ENCODE results near the gene CYSRT1. TPM values are rescaled to one million over a fixed set of nuclear protein-coding genes. Genes with fewer than 3 reads are reported as not detected.

The CYSRT1 gene
- total RNA-seq, 1 donor from 2014 or later: 0.59 TPM

DNA sequence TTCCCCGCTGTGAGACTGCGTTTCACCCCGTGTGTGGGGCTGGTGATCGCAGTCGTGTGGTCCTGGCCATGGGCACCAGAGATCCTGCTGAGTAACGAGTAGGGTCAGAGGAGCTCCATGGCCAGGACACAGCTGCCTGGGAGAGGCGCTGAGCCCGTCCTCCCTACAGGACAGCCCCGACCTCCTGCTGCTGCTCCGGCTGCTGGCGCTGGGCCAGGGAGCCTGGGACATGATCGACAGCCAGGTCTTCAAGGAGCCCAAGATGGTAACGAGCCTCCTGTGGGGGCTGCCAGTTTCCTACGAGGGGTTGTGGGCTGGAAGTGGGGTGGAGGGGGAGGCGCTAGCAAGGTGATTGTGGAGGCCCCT lies 41.2 kb downstream of the CYSRT1 start:
- TF ChIP-seq, protein P1, sequence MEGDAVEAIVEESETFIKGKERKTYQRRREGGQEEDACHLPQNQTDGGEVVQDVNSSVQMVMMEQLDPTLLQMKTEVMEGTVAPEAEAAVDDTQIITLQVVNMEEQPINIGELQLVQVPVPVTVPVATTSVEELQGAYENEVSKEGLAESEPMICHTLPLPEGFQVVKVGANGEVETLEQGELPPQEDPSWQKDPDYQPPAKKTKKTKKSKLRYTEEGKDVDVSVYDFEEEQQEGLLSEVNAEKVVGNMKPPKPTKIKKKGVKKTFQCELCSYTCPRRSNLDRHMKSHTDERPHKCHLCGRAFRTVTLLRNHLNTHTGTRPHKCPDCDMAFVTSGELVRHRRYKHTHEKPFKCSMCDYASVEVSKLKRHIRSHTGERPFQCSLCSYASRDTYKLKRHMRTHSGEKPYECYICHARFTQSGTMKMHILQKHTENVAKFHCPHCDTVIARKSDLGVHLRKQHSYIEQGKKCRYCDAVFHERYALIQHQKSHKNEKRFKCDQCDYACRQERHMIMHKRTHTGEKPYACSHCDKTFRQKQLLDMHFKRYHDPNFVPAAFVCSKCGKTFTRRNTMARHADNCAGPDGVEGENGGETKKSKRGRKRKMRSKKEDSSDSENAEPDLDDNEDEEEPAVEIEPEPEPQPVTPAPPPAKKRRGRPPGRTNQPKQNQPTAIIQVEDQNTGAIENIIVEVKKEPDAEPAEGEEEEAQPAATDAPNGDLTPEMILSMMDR (IDR thresholded peaks at IDR 0.05): no peak
- peaks cover 63% of the 10 kb centered on the region for H3K36me3 ChIP-seq
- H3K27me3 ChIP-seq (ENCODE audit: low read depth): no peaks in the 10 kb centered on the region
- no peak overlapping the region for H3K4me3 ChIP-seq
- no peaks in the 10 kb centered on the region for H3K9me3 ChIP-seq
- ATAC-seq (no peak), DNase-seq (no peak)
- H3K27ac ChIP-seq: no peak overlapping the region
- intact Hi-C loops (cut with DNase I): no loop called here
- H3K4me1 ChIP-seq: peaks cover 38% of the 10 kb centered on the region

DNA sequence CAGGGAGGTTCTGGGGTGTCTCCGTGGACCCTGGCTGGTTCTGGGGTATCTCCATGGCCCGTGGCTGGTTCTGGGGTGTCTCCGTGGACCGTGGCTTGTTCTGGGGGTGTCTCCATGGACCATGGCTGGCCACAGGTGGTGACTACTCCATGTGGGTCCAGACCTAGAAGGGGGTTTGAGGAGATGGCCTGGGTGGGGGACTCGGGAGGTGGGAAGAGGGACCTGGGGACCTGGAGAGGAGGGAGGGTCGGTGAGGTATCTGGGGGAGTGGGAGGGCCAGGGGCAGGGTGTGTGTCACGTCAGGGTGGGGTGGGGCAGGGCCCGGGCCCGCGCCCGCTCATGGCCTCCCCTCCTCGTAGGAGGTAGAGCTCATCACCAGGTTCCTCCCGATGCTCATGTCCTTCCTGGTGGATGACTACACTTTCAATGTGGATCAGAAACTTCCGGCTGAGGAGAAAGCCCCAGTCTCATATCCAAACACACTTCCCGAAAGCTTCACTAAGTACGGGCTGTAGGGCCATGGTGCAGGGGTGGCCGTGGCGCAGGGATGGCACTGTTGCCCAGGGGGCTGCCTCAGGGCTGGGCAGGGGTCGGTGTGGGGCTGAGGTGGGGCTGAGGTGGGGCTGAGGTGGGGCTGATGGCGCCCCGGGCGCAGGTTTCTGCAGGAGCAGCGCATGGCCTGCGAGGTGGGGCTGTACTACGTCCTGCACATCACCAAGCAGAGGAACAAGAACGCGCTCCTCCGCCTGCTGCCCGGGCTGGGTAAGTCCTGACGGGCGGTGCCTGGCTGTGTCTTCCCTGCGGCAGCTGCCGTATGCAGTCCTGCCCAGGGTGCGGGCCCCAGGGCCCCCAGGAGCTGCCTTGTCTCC lies 41.8 kb downstream of the CYSRT1 start:
- H3K9me3 ChIP-seq: no peaks in the 10 kb centered on the region
- H3K4me3 ChIP-seq: no peak overlapping the region
- no peaks in the 10 kb centered on the region for H3K27me3 ChIP-seq (ENCODE audit: low read depth)
- intact Hi-C loops (cut with DNase I): no loop called here
- peaks cover 67% of the 10 kb centered on the region for H3K36me3 ChIP-seq
- peaks cover 41% of the 10 kb centered on the region for H3K4me1 ChIP-seq
- DNase-seq (peak; percentile 43), ATAC-seq (no peak)
- TF ChIP-seq, protein P1 (IDR thresholded peaks at IDR 0.05): no peak
- H3K27ac ChIP-seq: no peak overlapping the region

DNA sequence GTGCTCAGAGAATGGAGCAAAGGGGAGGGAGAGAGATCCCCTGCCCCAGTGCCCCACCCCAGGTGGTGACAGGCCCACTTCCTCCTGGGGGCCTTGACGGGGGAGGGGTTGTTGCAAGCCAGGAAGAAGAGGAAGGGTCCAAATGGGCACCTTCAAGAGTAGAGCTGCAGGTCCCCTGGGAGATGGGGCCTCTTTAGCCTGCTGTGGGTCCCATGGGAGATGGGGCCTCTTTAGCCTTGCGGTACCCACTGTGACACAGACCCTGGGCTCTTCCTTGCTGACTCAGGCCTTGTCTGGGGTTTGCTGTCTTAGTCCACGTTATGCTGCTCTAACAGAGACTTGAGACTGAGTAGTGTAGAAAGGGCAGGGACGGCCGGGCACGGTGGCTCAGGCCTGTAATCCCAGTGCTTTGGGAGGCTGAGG lies 43.0 kb downstream of the CYSRT1 start:
- H3K4me1 ChIP-seq: peaks cover 41% of the 10 kb centered on the region
- H3K27me3 ChIP-seq (ENCODE audit: low read depth): no peaks in the 10 kb centered on the region
- ATAC-seq (no peak), DNase-seq (no peak)
- H3K36me3 ChIP-seq: peaks cover 78% of the 10 kb centered on the region
- intact Hi-C loops (cut with DNase I): no loop called here
- no peak overlapping the region for H3K4me3 ChIP-seq
- H3K9me3 ChIP-seq: no peaks in the 10 kb centered on the region
- TF ChIP-seq, protein P1 (IDR thresholded peaks at IDR 0.05): no peak
- H3K27ac ChIP-seq: peak overlapping the region; percentile 70

DNA sequence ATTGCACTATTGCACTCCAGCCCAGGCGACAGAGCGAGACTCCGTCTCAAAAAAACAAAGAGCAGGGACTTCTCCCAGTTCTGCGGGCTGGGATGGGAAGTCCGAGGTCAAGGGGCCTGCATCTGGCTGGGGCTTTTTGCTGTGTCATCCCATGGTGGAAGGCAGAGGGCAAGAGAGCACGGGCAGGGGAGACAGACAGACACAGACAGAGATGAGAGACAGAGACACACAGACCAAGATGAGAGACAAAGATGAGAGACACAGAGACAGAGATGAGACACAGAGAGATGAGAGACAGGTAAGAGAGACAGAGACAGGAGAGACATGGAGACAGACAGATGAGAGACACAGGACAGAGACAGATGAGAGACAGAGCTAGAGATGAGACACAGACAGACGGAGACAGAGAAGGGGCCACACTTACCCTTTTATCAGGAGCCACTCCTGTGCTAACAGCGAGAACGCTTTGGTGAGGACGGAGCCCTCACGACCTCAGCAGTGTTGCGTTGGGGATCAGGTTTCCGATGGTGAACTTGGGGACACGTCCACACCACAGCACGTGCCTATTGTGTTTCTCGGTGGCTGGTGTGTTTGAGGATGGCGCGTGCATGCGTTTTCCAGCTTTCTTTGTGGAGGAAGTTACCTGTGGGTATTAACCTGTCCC lies 43.7 kb downstream of the CYSRT1 start:
- no peak for DNase-seq
- Histone ChIP-seq H3K36me3 (peaks cover 80% of the 10 kb centered on the region), H3K4me1 (peaks cover 41% of the 10 kb centered on the region), H3K4me3 (peak overlapping the region; percentile 15), H3K27ac (peak overlapping the region; percentile 70), H3K9me3 (no peaks in the 10 kb centered on the region), H3K27me3 (ENCODE audit: low read depth) (no peaks in the 10 kb centered on the region)
- intact Hi-C loops (cut with DNase I): no loop called here
- TF ChIP-seq, protein P1 (IDR thresholded peaks at IDR 0.05): no peak
- peak; percentile 3 to 15 for ATAC-seq

DNA sequence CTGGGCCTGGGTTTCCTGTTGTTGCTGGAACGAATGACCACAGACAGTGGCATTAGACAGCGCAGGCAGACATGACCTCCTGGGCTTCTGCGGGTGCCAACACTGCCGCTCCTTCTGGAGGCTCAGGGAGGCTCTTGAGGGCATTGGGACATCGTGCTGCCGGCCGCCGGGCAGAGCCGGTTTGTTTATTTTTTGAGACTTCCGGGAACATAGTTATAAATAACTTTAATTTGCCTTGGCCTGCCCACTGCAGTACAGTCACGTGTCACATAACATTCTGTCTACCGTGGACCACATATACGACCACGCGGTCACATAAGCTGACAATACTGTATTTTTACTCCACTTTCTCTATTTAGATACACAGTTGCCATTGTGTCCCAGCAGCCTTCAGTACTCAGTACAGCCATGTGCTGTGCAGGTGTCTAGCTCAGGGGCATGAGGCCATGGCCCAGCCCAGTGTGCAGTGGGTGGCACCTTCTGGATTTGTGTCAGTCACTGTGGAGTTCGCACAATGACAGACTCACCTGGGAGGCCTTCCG lies 44.3 kb downstream of the CYSRT1 start:
- Histone ChIP-seq H3K4me1 (peaks cover 41% of the 10 kb centered on the region), H3K27me3 (ENCODE audit: low read depth) (no peaks in the 10 kb centered on the region), H3K36me3 (peaks cover 74% of the 10 kb centered on the region), H3K9me3 (no peaks in the 10 kb centered on the region), H3K4me3 (peak overlapping the region; percentile 15), H3K27ac (peak overlapping the region; percentile 70)
- TF ChIP-seq, protein P1 (IDR thresholded peaks at IDR 0.05): no peak
- ATAC-seq (peak; percentile 81 to 87), DNase-seq (peak; percentile 84)
- intact Hi-C loops (cut with DNase I): no loop called here

All from lower lobe of right lung (tissue), 2 donors.